ENCODE data around the gene ZNF276. TPM values are rescaled to one million over a fixed set of nuclear protein-coding genes. Genes with fewer than 3 reads are reported as not detected.

Gene ZNF276
- total RNA-seq, 1 experiment from 2014 or later: 18.6 TPM

DNA sequence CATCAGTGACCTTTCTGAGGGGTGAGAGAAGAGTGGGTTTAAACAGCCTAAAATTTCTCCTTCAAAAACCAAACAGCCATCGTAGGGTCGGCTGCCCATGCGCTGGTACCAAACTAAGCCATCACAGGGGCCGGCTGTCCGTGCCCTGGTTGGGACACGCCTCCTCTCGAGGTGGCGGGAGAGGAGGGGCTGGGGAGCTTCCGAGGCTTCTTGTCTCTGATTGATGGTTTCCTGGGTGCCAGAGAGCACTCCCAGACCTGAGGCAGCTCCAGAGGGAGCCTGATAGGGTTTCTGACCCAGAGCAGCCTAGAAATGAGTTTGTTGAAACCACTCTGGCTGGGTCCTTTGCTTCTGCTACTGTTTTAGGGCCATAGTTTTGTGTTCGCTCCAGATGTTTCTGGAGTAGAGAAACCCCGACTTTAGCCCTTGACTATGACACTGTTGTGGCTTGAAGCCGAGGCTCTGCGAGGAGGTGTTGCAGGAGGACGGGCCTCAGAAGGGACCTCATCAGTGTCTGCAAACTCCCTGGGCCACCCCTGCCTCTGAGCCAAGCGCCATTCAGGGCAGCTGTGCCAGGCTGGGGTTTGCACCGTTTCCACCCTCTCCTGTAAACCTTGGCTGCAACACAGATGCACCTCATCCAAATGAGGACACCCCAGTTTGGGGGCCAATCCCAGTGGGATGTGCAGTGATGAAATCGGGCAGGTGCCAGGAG lies 6.2 kb downstream of the ZNF276 start:
- no peak overlapping the region for H2BK120ac ChIP-seq (ENCODE audit: low read depth, low read length, poor library complexity, severe bottlenecking)
- no peak overlapping the region for H3K27ac ChIP-seq (ENCODE audit: insufficient read length, low read depth, low read length)
- H3K14ac ChIP-seq (ENCODE audit: insufficient read depth, low read length): no peak overlapping the region
- no peak overlapping the region for H2BK20ac ChIP-seq (ENCODE audit: low read depth, low read length, poor library complexity, severe bottlenecking)
- peaks cover 13 to 29% of the 10 kb centered on the region in 2 experiments for H3K4me1 Mint-ChIP-seq
- no peak overlapping the region for H3T11ph ChIP-seq (ENCODE audit: low read length)
- H3K27me3 Mint-ChIP-seq (ENCODE audit: low read depth): peaks cover 17% of the 10 kb centered on the region
- no peaks in the 10 kb centered on the region for H3K9me3 ChIP-seq (ENCODE audit: control insufficient read depth, low read depth, low read length)
- H2BK5ac ChIP-seq (ENCODE audit: insufficient read length, low read length): no peak overlapping the region
- H3K23me2 ChIP-seq (ENCODE audit: insufficient read length, low read depth, low read length, poor library complexity, severe bottlenecking): peaks cover 2% of the 10 kb centered on the region
- no peaks in the 10 kb centered on the region; a peak in 1 of 5 replicates for H3K9me3 Mint-ChIP-seq
- no peak overlapping the region; a peak in 1 of 5 replicates for H3K4me3 Mint-ChIP-seq
- H4K8ac ChIP-seq (replicated peaks; ENCODE audit: insufficient read length, low read depth, low read length): no peak overlapping the region
- no peak overlapping the region for H3K4ac ChIP-seq (ENCODE audit: low read depth, low read length)
- H4K91ac ChIP-seq (ENCODE audit: insufficient read length, low read depth, low read length): no peak overlapping the region
- H2AK5ac ChIP-seq (ENCODE audit: insufficient read length, low read length): no peak overlapping the region
- H3K79me1 ChIP-seq (ENCODE audit: insufficient read depth, low read depth, low read length, poor library complexity, severe bottlenecking): no peaks in the 10 kb centered on the region
- no peak overlapping the region for H3K18ac ChIP-seq (ENCODE audit: insufficient read length, low read depth, low read length)
- H3K4me2 ChIP-seq (ENCODE audit: insufficient read depth, insufficient read length, low read length): no peak overlapping the region
- WGBS (ENCODE audit: extremely low coverage, insufficient read length, low lambda C conversion rate): no CpG with 5 or more reads among the region's 17 CpGs
- H3K23ac ChIP-seq (ENCODE audit: insufficient read length, low read depth, low read length): no peak overlapping the region
- H4K5ac ChIP-seq (ENCODE audit: insufficient read length, low read depth, low read length): no peak overlapping the region
- no peak overlapping the region for H2BK12ac ChIP-seq (ENCODE audit: insufficient read length, low read depth, low read length)
- H3K27me3 ChIP-seq (ENCODE audit: insufficient read depth, low read length): peaks cover 5% of the 10 kb centered on the region; the same call in 1 of the 2 replicates
- H3K9ac ChIP-seq (ENCODE audit: extremely low read depth, insufficient read length, low read length): no peak overlapping the region
- H3K79me2 ChIP-seq (ENCODE audit: insufficient read depth, low read length): no peaks in the 10 kb centered on the region
- no peak overlapping the region for H2BK15ac ChIP-seq (ENCODE audit: low read depth, low read length)
- no peak overlapping the region for H2AFZ ChIP-seq (ENCODE audit: low read length)
- no peaks in the 10 kb centered on the region for H3K4me1 ChIP-seq (ENCODE audit: insufficient read depth, low read length)
- H4K20me1 ChIP-seq (ENCODE audit: control insufficient read depth, insufficient read depth, insufficient read length): no peaks in the 10 kb centered on the region
- TF ChIP-seq, protein P1, sequence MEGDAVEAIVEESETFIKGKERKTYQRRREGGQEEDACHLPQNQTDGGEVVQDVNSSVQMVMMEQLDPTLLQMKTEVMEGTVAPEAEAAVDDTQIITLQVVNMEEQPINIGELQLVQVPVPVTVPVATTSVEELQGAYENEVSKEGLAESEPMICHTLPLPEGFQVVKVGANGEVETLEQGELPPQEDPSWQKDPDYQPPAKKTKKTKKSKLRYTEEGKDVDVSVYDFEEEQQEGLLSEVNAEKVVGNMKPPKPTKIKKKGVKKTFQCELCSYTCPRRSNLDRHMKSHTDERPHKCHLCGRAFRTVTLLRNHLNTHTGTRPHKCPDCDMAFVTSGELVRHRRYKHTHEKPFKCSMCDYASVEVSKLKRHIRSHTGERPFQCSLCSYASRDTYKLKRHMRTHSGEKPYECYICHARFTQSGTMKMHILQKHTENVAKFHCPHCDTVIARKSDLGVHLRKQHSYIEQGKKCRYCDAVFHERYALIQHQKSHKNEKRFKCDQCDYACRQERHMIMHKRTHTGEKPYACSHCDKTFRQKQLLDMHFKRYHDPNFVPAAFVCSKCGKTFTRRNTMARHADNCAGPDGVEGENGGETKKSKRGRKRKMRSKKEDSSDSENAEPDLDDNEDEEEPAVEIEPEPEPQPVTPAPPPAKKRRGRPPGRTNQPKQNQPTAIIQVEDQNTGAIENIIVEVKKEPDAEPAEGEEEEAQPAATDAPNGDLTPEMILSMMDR (conservative IDR thresholded peaks at IDR 0.05): no peak
- DNase-seq: no peak
- H3K36me3 Mint-ChIP-seq (ENCODE audit: insufficient read depth in 1 of 3, low read depth in 3 of 3): peaks cover 20 to 60% (median 50%) of the 10 kb centered on the region in 3 experiments
- H3K56ac ChIP-seq (ENCODE audit: insufficient read length, low read depth, low read length): no peak overlapping the region
- H3K27ac Mint-ChIP-seq: 0 out of 7 replicates have a peak overlapping the region, but pooled peaks of 1 of the 3 experiments have one; percentile 20

Measured in H9 (cell line).